Measurements from ENCODE around the gene USP4. TPM values are rescaled to one million over a fixed set of nuclear protein-coding genes. Genes with fewer than 3 reads are reported as not detected.
"Not testable (repeated sequence)": the region's sequence is repeated elsewhere in the genome, so short reads cannot be mapped to it uniquely, and the experiment has no call there.

USP4 gene
- total and polyA plus RNA-seq, 2 donors from 2014 or later, result 28.5 to 72.5 TPM

- Histone ChIP-seq H3K9ac (ENCODE audit: low read length in 3 of 3) (no peak overlapping the region), H3K4me1 (ENCODE audit: control insufficient read depth in 2 of 3, insufficient read depth in 2 of 3, low read depth in 1 of 3, low read length in 3 of 3) (peaks cover 0 to 16% (median 9%) of the 10 kb centered on the region in 3 donors), H3K27ac (ENCODE audit: low read depth in 2 of 2, low read length in 2 of 2) (peak overlapping the region in 1 of 2 donors; percentile 87), H3K9me3 (ENCODE audit: control insufficient read depth in 2 of 3, insufficient read depth in 1 of 3, low read length in 3 of 3) (no peaks in the 10 kb centered on the region), H3K27me3 (ENCODE audit: control insufficient read depth, insufficient read depth, low read length) (no peaks in the 10 kb centered on the region), H3K36me3 (ENCODE audit: control insufficient read depth in 2 of 3, insufficient read depth in 3 of 3, low read length in 3 of 3) (peaks cover 2 to 39% (median 7%) of the 10 kb centered on the region in 3 donors), H3K4me3 (ENCODE audit: low read length in 3 of 3) (no peak overlapping the region)
- no peak for TF ChIP-seq CTCF (IDR thresholded peaks at IDR 0.05; ENCODE audit: borderline replicate concordance, extremely low read depth, insufficient read depth)
- DNase-seq, result no peak
- no peak for FAIRE-seq
- intact Hi-C loops (cut with DNase I), result no loop called here
Observed at GRCh38 chr3:49359623-49360022, 19.8 kb upstream of the USP4 start.

DNA sequence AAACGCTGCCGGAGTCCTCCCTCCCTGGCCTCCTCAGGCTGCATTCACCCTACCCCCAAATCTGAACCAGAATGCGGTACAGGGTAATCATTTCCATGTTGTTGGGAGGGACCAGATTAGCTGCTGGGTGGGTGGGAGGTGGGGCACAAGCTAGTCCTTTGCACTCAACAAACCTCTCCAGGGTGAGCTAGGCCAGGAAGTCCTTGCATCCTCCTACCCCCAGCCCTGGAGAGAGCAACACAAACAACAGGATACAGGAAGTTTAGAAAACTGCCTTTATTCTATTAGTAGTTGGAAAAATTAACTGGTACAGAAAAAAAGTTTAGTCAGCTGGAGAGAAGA is 19.0 kb upstream of the USP4 start:
- DNase-seq (peak in 1 of 5 donors; percentile 21), FAIRE-seq (no peak)
- Histone ChIP-seq H3K4me1 (ENCODE audit: control insufficient read depth in 2 of 3, insufficient read depth in 2 of 3, low read depth in 1 of 3, low read length in 3 of 3) (peaks cover 0 to 16% (median 9%) of the 10 kb centered on the region in 3 donors), H3K9me3 (ENCODE audit: control insufficient read depth in 2 of 3, insufficient read depth in 1 of 3, low read length in 3 of 3) (no peaks in the 10 kb centered on the region), H3K27ac (ENCODE audit: low read depth in 2 of 2, low read length in 2 of 2) (peak overlapping the region; percentile 87 to 89), H3K27me3 (ENCODE audit: control insufficient read depth, insufficient read depth, low read length) (no peaks in the 10 kb centered on the region), H3K9ac (ENCODE audit: low read length in 3 of 3) (peak overlapping the region in 2 of 3 donors; percentile 46 to 56), H3K4me3 (ENCODE audit: low read length in 3 of 3) (peak overlapping the region in 2 of 3 donors; percentile 64 to 90), H3K36me3 (ENCODE audit: control insufficient read depth in 2 of 3, insufficient read depth in 3 of 3, low read length in 3 of 3) (peaks cover 2 to 37% (median 6%) of the 10 kb centered on the region in 3 donors)
- intact Hi-C loops (cut with DNase I), result no loop called here
- TF ChIP-seq CTCF (IDR thresholded peaks at IDR 0.05; ENCODE audit: borderline replicate concordance, extremely low read depth, insufficient read depth), result no peak

DNA sequence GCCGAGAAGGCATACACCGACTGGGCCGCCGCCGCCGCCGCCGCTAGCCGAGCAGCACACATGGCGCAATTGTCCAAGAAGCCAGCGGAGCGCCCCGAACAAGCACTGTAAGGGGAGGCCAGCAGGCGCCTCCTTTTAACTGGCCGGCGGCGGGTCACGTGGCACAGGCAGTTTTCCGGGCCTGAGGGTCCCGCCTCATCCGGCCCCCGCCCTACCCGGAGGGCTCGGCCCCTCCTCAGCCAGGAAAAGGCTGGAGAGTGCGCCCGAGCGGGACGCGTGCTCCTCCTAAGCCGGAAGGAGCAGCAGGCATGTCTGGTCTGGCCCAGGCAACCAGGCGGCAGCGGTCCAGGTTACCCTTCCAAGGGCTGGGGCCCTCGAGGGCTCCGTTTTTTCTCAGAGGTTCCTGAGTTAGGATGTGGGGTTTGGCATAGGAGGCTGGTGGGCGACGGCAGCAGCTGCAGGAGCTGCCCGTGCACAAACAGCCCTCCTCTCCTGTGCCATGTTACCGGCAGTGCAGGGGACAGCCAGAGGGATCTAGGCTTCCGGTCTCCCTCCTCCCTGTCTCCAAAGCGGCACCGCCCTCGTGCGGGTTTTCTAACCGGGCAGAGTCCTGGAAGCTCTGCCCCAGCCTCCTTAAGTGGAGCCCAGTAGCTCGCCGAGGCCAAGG is 18.5 kb upstream of the USP4 start, which contains the start of gene GPX1:
Gene GPX1 (minus strand): TSS at position 137 of the 667 bp plus-strand sequence. CDS start 75 bp downstream, at position 62.
- H3K9me3 ChIP-seq (ENCODE audit: control insufficient read depth in 2 of 3, insufficient read depth in 1 of 3, low read length in 3 of 3), result no peaks in the 10 kb centered on the region
- H3K9ac ChIP-seq (ENCODE audit: low read length in 3 of 3), result peak within 1 kb of the TSS; percentile 64 to 92 (median 87)
- peaks cover 2 to 33% (median 4%) of the 10 kb centered on the region in 3 donors for H3K36me3 ChIP-seq (ENCODE audit: control insufficient read depth in 2 of 3, insufficient read depth in 3 of 3, low read length in 3 of 3)
- TF ChIP-seq CTCF (IDR thresholded peaks at IDR 0.05; ENCODE audit: borderline replicate concordance, extremely low read depth, insufficient read depth), result no peak
- no peak for FAIRE-seq
- no peaks in the 10 kb centered on the region for H3K27me3 ChIP-seq (ENCODE audit: control insufficient read depth, insufficient read depth, low read length)
- H3K4me1 ChIP-seq (ENCODE audit: control insufficient read depth in 2 of 3, insufficient read depth in 2 of 3, low read depth in 1 of 3, low read length in 3 of 3), result peaks cover 0 to 16% (median 9%) of the 10 kb centered on the region in 3 donors
- DNase-seq, result peak; percentile 96 to 99 (median 97)
- peak within 1 kb of the TSS; percentile 87 to 89 for H3K27ac ChIP-seq (ENCODE audit: low read depth in 2 of 2, low read length in 2 of 2)
- peak within 1 kb of the TSS; percentile 82 to 98 (median 90) for H3K4me3 ChIP-seq (ENCODE audit: low read length in 3 of 3)
- intact Hi-C loops (cut with DNase I), result no loop called here

DNA sequence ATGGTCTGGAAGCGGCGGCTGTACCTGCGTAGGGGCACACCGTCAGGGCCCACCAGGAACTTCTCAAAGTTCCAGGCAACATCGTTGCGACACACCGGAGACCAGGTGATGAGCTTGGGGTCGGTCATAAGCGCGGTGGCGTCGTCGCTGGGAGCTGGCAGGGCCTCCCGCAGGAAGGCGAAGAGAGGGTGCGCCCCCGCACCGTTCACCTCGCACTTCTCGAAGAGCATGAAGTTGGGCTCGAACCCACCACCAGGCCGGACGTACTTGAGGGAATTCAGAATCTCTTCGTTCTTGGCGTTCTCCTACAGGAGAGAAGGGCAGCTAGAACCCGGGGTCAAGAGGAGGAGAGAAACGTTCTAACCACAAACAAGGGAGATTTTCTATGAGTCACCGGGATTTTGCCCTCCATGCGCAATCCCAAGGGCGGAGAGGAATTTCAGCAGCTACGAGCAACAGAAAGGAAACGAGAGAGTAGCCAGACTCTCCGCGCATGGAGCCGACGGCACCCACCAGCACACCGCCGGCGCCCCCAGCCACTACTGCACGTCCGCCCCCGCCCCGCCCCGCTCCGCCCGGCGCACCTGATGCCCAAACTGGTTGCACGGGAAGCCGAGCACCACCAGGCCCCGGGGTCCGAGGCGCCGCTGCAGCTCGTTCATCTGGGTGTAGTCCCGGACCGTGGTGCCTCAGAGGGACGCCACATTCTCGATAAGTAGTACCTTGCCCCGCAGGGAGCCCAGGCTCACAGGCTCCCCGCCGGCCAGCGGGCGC is 17.8 kb upstream of the USP4 start:
- Histone ChIP-seq H3K4me1 (ENCODE audit: control insufficient read depth in 2 of 3, insufficient read depth in 2 of 3, low read depth in 1 of 3, low read length in 3 of 3) (peaks cover 0 to 20% (median 9%) of the 10 kb centered on the region in 3 donors), H3K4me3 (ENCODE audit: low read length in 3 of 3) (peak overlapping the region; percentile 82 to 98 (median 90)), H3K9ac (ENCODE audit: low read length in 3 of 3) (peak overlapping the region; percentile 64 to 92 (median 87)), H3K27ac (ENCODE audit: low read depth in 2 of 2, low read length in 2 of 2) (peak overlapping the region; percentile 87 to 89), H3K36me3 (ENCODE audit: control insufficient read depth in 2 of 3, insufficient read depth in 3 of 3, low read length in 3 of 3) (peaks cover 2 to 31% (median 4%) of the 10 kb centered on the region in 3 donors)
- DNase-seq, result peak; percentile 49 to 89 (median 56)
- intact Hi-C loops (cut with DNase I); H3K9me3 ChIP-seq (ENCODE audit: control insufficient read depth in 2 of 3, insufficient read depth in 1 of 3, low read length in 3 of 3); FAIRE-seq; H3K27me3 ChIP-seq (ENCODE audit: control insufficient read depth, insufficient read depth, low read length): not testable (repeated sequence)

- H3K9me3 ChIP-seq (ENCODE audit: control insufficient read depth in 2 of 3, insufficient read depth in 1 of 3, low read length in 3 of 3); intact Hi-C loops (cut with DNase I); H3K27me3 ChIP-seq (ENCODE audit: control insufficient read depth, insufficient read depth, low read length); FAIRE-seq: not testable (repeated sequence)
- Histone ChIP-seq H3K9ac (ENCODE audit: low read length in 3 of 3) (peak overlapping the region in 2 of 3 donors; percentile 65 to 87), H3K4me3 (ENCODE audit: low read length in 3 of 3) (peak overlapping the region; percentile 26 to 98 (median 90)), H3K36me3 (ENCODE audit: control insufficient read depth in 2 of 3, insufficient read depth in 3 of 3, low read length in 3 of 3) (peaks cover 2 to 25% (median 4%) of the 10 kb centered on the region in 3 donors), H3K4me1 (ENCODE audit: control insufficient read depth in 2 of 3, insufficient read depth in 2 of 3, low read depth in 1 of 3, low read length in 3 of 3) (peaks cover 0 to 22% (median 14%) of the 10 kb centered on the region in 3 donors), H3K27ac (ENCODE audit: low read depth in 2 of 2, low read length in 2 of 2) (peak overlapping the region; percentile 87 to 89)
- peak in 1 of 5 donors; percentile 12 for DNase-seq
Observed at GRCh38 chr3:49357095-49357442, 17.2 kb upstream of the USP4 start.
